Measurements from ENCODE around the gene SH2B2. TPM values are rescaled to one million over a fixed set of nuclear protein-coding genes. Genes with fewer than 3 reads are reported as not detected.

Gene SH2B2
- total and polyA plus RNA-seq, 4 donors: 0.65 to 1.4 (median 1.0) TPM; not detected in 1

- no peak overlapping the region for H3K27ac ChIP-seq (ENCODE audit: low read depth in 1 of 2, low read length in 2 of 2)
- 81% methylated on average over 13 of the region's 13 CpGs for WGBS
Measured at GRCh38 chr7:102270178-102270887, 16.3 kb upstream of the SH2B2 start.

More at GRCh38 chr7:102270178-102270887, 16.3 kb upstream of the SH2B2 start:
- no peak for DNase-seq (ENCODE audit: low spot score)
- H3K4me3 ChIP-seq (ENCODE audit: low read depth in 1 of 3, low read length in 3 of 3): no peak overlapping the region
- H3K4me1 ChIP-seq (ENCODE audit: control insufficient read depth in 4 of 4, insufficient read depth in 4 of 4, low read length in 3 of 4): no peaks in the 10 kb centered on the region
- no peaks in the 10 kb centered on the region for H3K9me3 ChIP-seq (ENCODE audit: control insufficient read depth in 4 of 4, low read length in 3 of 4)
- H3K27me3 ChIP-seq (ENCODE audit: control insufficient read depth in 4 of 4, insufficient read depth in 4 of 4, low read length in 3 of 4): no peaks in the 10 kb centered on the region
- H3K36me3 ChIP-seq (ENCODE audit: control insufficient read depth in 4 of 4, insufficient read depth in 3 of 4, low read depth in 1 of 4, low read length in 3 of 4): no peaks in the 10 kb centered on the region
- H3K9ac ChIP-seq (ENCODE audit: low read depth in 1 of 2, low read length in 2 of 2): no peak overlapping the region
- no peak for TF ChIP-seq SP1 (IDR thresholded peaks at IDR 0.05)
- no peak for TF ChIP-seq HNF4A (conservative IDR thresholded peaks at IDR 0.05)
- TF ChIP-seq EGR1 (IDR thresholded peaks at IDR 0.05; ENCODE audit: low read depth in 2 of 2): no peak
- TF ChIP-seq MAX (IDR thresholded peaks at IDR 0.05): no peak
- TF ChIP-seq FOXA2 (IDR thresholded peaks at IDR 0.05): no peak
- no peak for TF ChIP-seq GABPA (IDR thresholded peaks at IDR 0.05 in 1 of 2, conservative IDR thresholded peaks at IDR 0.05 in 1 of 2)
- no peak for TF ChIP-seq REST (IDR thresholded peaks at IDR 0.05)
- TF ChIP-seq TAF1 (conservative IDR thresholded peaks at IDR 0.05): no peak
- no peak for TF ChIP-seq NR2F2 (IDR thresholded peaks at IDR 0.05)
- TF ChIP-seq ZBTB33 (IDR thresholded peaks at IDR 0.05): no peak
- TF ChIP-seq ATF3 (IDR thresholded peaks at IDR 0.05): no peak
- TF ChIP-seq HNF4G (IDR thresholded peaks at IDR 0.05): no peak
- TF ChIP-seq FOXA1 (IDR thresholded peaks at IDR 0.05): no peak
- no peak for TF ChIP-seq JUND (IDR thresholded peaks at IDR 0.05)
